K562 (cell line): ENCODE results near the gene FBN3. TPM values are rescaled to one million over a fixed set of nuclear protein-coding genes. Genes with fewer than 3 reads are reported as not detected.

ENCODE experiments used
- ARNT ChIP-seq, 2 experiments: fragments of 450-650 bp; IDR thresholded peaks; 2 replicates each; pipeline ENCODE4 v1.6.1; 2016; ENCODE audit warnings: mild to moderate bottlenecking in 1 of 2
- HDAC6 ChIP-seq: IDR thresholded peaks from 2 replicates; pipeline ENCODE4 v1.6.1; 2012; ENCODE audit warnings: low read depth, mild to moderate bottlenecking, control low read depth, inconsistent platforms, low read length, moderate library complexity
- MAZ ChIP-seq, 2 experiments: fragments of 450-650 bp in 1 of 2; sonication (generic) in 1 of 2; formaldehyde crosslinking; IDR thresholded peaks in 1 of 2; conservative IDR thresholded peaks in 1 of 2; 2 replicates each; pipeline versions ENCODE4 v1.4.0 to v1.5.0; 2020; ENCODE audit warnings: mild to moderate bottlenecking in 1 of 2, missing genetic modification reagents in 1 of 2
- MYBL2 ChIP-seq, 2 experiments: fragments of 450-650 bp in 1 of 2; sonication (generic) in 1 of 2; formaldehyde crosslinking in 1 of 2; IDR thresholded peaks; 2 replicates each; pipeline versions ENCODE4 v1.6.1 to v1.8.1; 2017 to 2022; ENCODE audit warnings: borderline replicate concordance in 1 of 2, inconsistent platforms in 1 of 2, low read depth in 1 of 2, mild to moderate bottlenecking in 1 of 2, missing genetic modification reagents in 1 of 2, moderate library complexity in 1 of 2
- MYNN ChIP-seq, 2 experiments: sonication (generic); formaldehyde crosslinking in 1 of 2; IDR thresholded peaks; 2 replicates each; pipeline versions ENCODE4 v1.5.0 to v1.6.1; 2016 to 2020; ENCODE audit warnings: antibody characterized with exemption in 1 of 2, missing genetic modification reagents in 1 of 2
- POLR2G ChIP-seq: fragments of 200-400 bp; formaldehyde crosslinking; IDR thresholded peaks from 2 replicates; pipeline ENCODE4 v1.6.1; 2017; ENCODE audit warnings: low read depth, mild to moderate bottlenecking, antibody characterized with exemption, low read length, moderate library complexity
- RBFOX2 ChIP-seq: fragments of 200-400 bp; formaldehyde crosslinking; IDR thresholded peaks from 2 replicates; pipeline ENCODE4 v1.6.1; 2017; ENCODE audit warnings: low read depth, mild to moderate bottlenecking, low read length, moderate library complexity
- RBM25 ChIP-seq: fragments of 200-400 bp; formaldehyde crosslinking; IDR thresholded peaks from 2 replicates; pipeline ENCODE4 v1.6.1; 2018; ENCODE audit warnings: low read length, low read depth, moderate library complexity; ENCODE audit not compliant: severe bottlenecking
- TFAP4 ChIP-seq: sonication (generic); formaldehyde crosslinking; IDR thresholded peaks from 2 replicates; pipeline ENCODE4 v1.8.0; 2022; ENCODE audit warnings: missing genetic modification reagents, mild to moderate bottlenecking, moderate library complexity, borderline replicate concordance
- ZBTB40 ChIP-seq, 2 experiments: fragments of 450-650 bp in 1 of 2; sonication (generic) in 1 of 2; formaldehyde crosslinking in 1 of 2; IDR thresholded peaks; 2 replicates each; pipeline versions ENCODE4 v1.7.1 to v1.9.0; 2016 to 2022; ENCODE audit warnings: inconsistent platforms in 1 of 2, mild to moderate bottlenecking in 1 of 2, missing genetic modification reagents in 1 of 2
- ZBTB9 ChIP-seq: fragments of 450-650 bp; formaldehyde crosslinking; IDR thresholded peaks from 2 replicates; pipeline ENCODE4 v1.4.0; 2020; ENCODE audit warnings: mild to moderate bottlenecking, moderate library complexity
- ZFP36 ChIP-seq: fragments of 150-350 bp; IDR thresholded peaks from 2 replicates; pipeline ENCODE4 v1.6.1; 2018; ENCODE audit warnings: low read length, low read depth; ENCODE audit not compliant: partially characterized antibody
- ZNF124 ChIP-seq: sonication (generic); formaldehyde crosslinking; IDR thresholded peaks from 2 replicates; pipeline ENCODE4 v1.8.1; 2022; ENCODE audit warnings: missing genetic modification reagents
- ZNF274 ChIP-seq: IDR thresholded peaks from 2 replicates; pipeline ENCODE4 v1.6.1; 2011; ENCODE audit warnings: low read depth, mild to moderate bottlenecking, low read length, moderate library complexity, borderline replicate concordance
- polyA plus RNA-seq, 8 experiments: library from polyadenylated mRNA; depleted of rRNA in 4 of 8; stranded (reverse) in 5 of 8; unstranded in 3 of 8; fragments of >200 nt; fragmentation: Nextera tagmentation in 2 of 8; fragmentation: Illumina TruSeq in 1 of 8; extraction: Ambion mirVana in 2 of 8; extraction: Trizol in 1 of 8; gene quantifications; 2 replicates each; pipeline versions ENCODE4 v1.2.1 to v1.2.3, GENCODE V29; 2011 to 2014; ENCODE audit warnings: inconsistent platforms in 1 of 8, missing spikeins in 1 of 8
- total RNA-seq, 7 experiments: library from RNA; depleted of rRNA in 6 of 7; stranded (reverse); fragments of >200 nt in 6 of 7; fragmentation: Illumina TruSeq in 2 of 7; extraction: Trizol in 2 of 7; gene quantifications; 2 replicates each; pipeline versions ENCODE4 v1.2.1 to v1.2.3, GENCODE V29; 2011 to 2021; ENCODE audit warnings: low replicate concordance in 1 of 7

The FBN3 gene
- total and polyA plus RNA-seq, 9 of the 15 experiments (the other 6 are each of a cell fraction or from before 2014, with no cell fraction given) = under 0.01 to 0.29 (median 0.01) TPM; not detected in 4

- TF ChIP-seq RBFOX2 (no peak), ZNF274 (no peak), HDAC6 (no peak), TFAP4 (CRISPR knock-in tag) (no peak), ZBTB9 (no peak), ZBTB40 (IDR thresholded peaks at IDR 0.05) (no peak), ZBTB40 (CRISPR knock-in tag; IDR thresholded peaks at IDR 0.05) (no peak), ZNF124 (CRISPR knock-in tag) (no peak), RBM25 (peak; percentile 99), ARNT (IDR thresholded peaks at IDR 0.05) (no peak), POLR2G (no peak), MYBL2 (IDR thresholded peaks at IDR 0.05; ENCODE audit: low read depth) (no peak), MYBL2 (CRISPR knock-in tag; IDR thresholded peaks at IDR 0.05; ENCODE audit: borderline replicate concordance) (no peak), MAZ (CRISPR knock-in tag; conservative IDR thresholded peaks at IDR 0.05 in 1 of 2, IDR thresholded peaks at IDR 0.05 in 1 of 2) (0 out of 4 replicates have a peak, but pooled peaks of 1 of the 2 experiments have one; percentile 4), MYNN (IDR thresholded peaks at IDR 0.05) (no peak), MYNN (CRISPR knock-in tag; IDR thresholded peaks at IDR 0.05) (no peak), ZFP36 (peak; percentile 94)
These were observed 45.3 kb upstream of the FBN3 start (continued) for GRCh38 chr19:8194528-8195267.
